ENCODE measurements around the gene HPCAL1.
A peak's percentile ranks its signal among the peaks of the same experiment; 100 is the strongest.

Gene HPCAL1

GRCh38 chr2:10265329-10266132 is 37.2 kb upstream of the HPCAL1 start:
- no peak for TF ChIP-seq CTCF (conservative IDR thresholded peaks at IDR 0.05; ENCODE audit: low read length)
- no peak overlapping the region for H3K4me3 ChIP-seq (ENCODE audit: low read length)
- peak; percentile 34 for DNase-seq (ENCODE audit: low read depth)

DNA sequence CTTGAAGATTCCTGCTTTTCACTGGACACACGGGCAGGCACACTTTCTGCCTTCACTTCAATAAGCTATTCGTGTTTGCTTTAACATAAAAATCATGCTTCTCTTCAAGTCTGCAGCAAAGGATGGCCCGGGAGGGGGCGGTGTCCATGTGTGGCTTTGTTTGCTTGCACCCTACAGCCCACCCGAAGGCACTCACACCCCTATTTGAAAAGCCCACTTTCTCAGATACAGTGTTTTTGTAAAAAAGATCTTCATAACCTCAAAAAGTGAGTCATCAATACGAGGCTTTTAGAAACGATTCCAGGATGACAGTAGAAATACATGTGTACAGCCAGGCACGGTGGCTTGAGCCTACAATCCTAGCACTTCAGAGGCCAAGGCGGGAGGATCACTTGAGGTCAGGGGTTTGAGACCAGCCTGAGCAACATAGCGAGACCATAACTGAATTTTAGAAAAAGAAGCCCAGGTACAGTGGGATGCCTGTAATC is 36.5 kb upstream of the HPCAL1 start:
- peak; percentile 20; the same call in 1 of the 2 replicates for TF ChIP-seq CTCF (conservative IDR thresholded peaks at IDR 0.05; ENCODE audit: low read length)
- DNase-seq (ENCODE audit: low read depth), result peak; percentile 58
- no peak overlapping the region for H3K4me3 ChIP-seq (ENCODE audit: low read length)

GRCh38 chr2:10267036-10267435 is 35.7 kb upstream of the HPCAL1 start:
- TF ChIP-seq CTCF (conservative IDR thresholded peaks at IDR 0.05; ENCODE audit: low read length), result no peak
- no peak for DNase-seq (ENCODE audit: low read depth)
- H3K4me3 ChIP-seq (ENCODE audit: low read length), result no peak overlapping the region

DNA sequence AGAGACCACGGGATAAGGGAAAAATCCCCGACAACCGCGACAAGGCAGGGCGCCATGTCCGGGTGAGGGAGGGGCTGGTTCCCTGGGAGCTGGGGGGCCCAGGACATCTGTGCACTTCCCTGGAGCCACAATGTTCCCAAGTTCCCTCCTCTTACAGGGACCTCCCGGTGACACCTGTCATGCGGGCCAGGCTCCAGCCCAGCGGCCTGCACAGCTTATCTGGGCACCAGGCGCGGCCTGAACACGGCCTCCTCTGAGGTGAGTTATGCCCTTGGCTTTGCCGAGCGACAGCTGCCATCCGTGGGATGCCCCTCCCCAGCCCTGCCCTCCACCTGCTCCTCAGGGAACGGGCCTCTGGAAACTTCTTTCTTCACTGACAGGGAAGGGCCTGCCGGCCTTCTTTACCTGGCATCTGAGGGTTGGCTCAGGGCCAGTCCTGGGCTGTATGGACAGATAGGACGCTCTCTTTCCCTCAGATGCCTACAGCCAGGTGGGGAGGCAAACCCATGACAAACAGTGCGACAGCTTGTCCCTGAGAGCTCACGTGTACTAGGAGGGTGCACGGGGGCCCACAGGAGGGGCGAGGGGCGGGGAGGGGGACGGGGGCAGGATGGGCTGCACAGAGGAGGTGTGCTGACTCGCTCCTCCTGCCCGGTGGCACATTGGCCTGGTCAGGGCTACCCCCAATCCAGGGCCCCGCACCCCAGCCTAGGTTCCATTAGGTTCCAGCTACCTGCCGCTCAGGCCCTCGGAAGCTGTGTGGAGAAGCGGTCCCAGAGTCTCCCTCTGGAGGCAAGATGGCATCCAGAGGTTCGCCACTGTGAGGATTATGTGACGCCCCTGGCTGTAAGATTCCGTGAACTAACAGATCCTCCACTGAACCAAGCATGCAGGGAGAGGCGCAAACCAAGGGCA is 34.9 kb upstream of the HPCAL1 start:
- no peak for TF ChIP-seq CTCF (conservative IDR thresholded peaks at IDR 0.05; ENCODE audit: low read length)
- no peak for DNase-seq (ENCODE audit: low read depth)
- H3K4me3 ChIP-seq (ENCODE audit: low read length), result no peak overlapping the region

GRCh38 chr2:10269291-10269690 is 33.4 kb upstream of the HPCAL1 start:
- no peak for TF ChIP-seq CTCF (conservative IDR thresholded peaks at IDR 0.05; ENCODE audit: low read length)
- DNase-seq (ENCODE audit: low read depth), result no peak
- no peak overlapping the region for H3K4me3 ChIP-seq (ENCODE audit: low read length)

DNA sequence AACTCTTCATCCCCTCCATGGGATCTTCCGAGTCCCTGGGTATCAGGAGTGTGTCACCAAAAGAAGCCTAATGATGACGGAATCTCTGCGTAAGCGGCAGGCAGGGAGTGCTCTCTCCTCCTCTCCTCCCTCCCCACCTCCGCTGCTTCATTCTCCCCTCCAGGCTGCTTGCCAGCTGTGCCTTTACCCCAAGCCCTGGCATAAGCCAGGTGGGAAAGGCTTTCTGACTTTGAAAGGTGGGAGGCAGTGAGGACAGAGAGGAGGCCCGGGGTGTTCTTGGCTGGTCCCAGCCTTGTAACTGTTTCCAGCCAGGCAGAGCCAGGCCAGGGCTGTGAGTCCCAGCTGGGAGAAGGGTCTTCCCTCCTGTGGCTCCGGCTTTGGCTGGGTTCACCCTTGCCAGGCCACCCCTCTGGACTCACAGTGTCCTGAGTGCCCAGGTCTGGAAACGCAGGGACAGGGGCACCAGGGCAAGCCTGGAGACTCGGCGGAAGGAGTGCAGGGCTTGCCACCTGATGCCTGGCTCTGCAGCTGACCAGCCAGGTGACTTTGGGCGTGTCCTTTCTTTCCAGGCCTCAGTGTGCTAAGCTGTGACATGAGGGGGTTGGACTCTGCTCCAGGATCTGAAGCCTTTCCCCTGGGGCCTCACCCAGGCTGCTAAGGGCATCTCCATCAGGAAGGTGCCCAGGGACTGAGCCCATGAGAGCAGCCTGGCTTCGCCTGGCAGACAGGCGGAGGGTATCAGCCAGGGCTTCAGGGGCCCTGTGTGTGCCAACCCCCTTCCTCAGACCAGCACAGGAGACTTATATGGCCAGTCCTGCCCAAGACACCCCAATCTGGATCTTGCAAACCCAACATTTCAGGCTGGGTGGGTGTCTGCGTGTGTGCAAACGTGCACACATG is 32.7 kb upstream of the HPCAL1 start:
- TF ChIP-seq CTCF (conservative IDR thresholded peaks at IDR 0.05; ENCODE audit: low read length), result no peak

More for the DNA sequence above, 32.7 kb upstream of the HPCAL1 start:
- H3K4me3 ChIP-seq (ENCODE audit: low read length), result no peak overlapping the region
- DNase-seq (ENCODE audit: low read depth), result no peak

Measured in AG10803 (cell line).